ENCODE results near the gene FES. TPM values are rescaled to one million over a fixed set of nuclear protein-coding genes. Genes with fewer than 3 reads are reported as not detected.
"Not testable (repeated sequence)": the region's sequence is repeated elsewhere in the genome, so short reads cannot be mapped to it uniquely, and the experiment has no call there.

The FES gene
- total and polyA plus RNA-seq, 2 of the 13 experiments (the other 11 are each of a cell fraction or from before 2014, with no cell fraction given), result 4.0 to 9.5 TPM

DNA sequence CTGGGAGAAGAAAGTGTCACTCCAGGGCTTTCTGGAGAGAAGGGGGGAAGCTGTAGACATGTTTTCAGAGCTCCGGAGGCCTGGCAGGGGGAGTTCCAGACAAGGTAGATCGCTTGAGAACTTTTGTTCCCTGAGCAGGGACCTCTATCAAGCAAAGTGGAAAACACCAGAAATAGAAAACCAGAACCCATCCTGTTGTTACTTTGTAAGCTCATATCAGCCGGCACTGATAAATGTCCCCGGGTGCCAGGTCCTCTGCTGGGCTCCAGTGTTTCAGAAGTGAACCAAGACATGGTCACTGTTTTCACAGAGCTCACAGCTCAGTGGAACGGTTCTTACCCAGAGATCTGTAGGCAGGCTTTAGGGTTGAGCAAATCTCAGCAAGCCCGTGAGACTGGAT, 34.5 kb downstream of the FES start:
- Histone ChIP-seq H3K9me3 (ENCODE audit: low read length) (no peaks in the 10 kb centered on the region), H3K9ac (ENCODE audit: insufficient read depth, low read depth, low read length) (no peak overlapping the region), H3K27me3 (ENCODE audit: control insufficient read depth in 1 of 2, insufficient read depth in 2 of 2, low read length in 2 of 2) (no peaks in the 10 kb centered on the region), H2AFZ (ENCODE audit: low read length) (no peak overlapping the region), H3K4me1 (ENCODE audit: insufficient read depth, low read length) (peaks cover 16% of the 10 kb centered on the region), H4K20me1 (ENCODE audit: insufficient read depth, low read length) (no peaks in the 10 kb centered on the region), H3K27ac (ENCODE audit: extremely low read length, insufficient read depth, low read length) (no peak overlapping the region), H3K79me2 (ENCODE audit: insufficient read depth, low read length) (no peaks in the 10 kb centered on the region), H3K4me2 (ENCODE audit: low read depth, low read length) (no peak overlapping the region), H3K4me3 (replicated peaks in 1 of 3; ENCODE audit: insufficient read depth in 1 of 3, low read depth in 2 of 3, low read length in 3 of 3) (no peak overlapping the region), H3K36me3 (replicated peaks in 1 of 2; ENCODE audit: control insufficient read depth in 1 of 2, insufficient read depth in 2 of 2, low read length in 2 of 2) (peaks cover 26 to 62% of the 10 kb centered on the region in 2 experiments; a peak in 4 of 5 replicates)
- no peak for ATAC-seq
- BruUV-seq (replicated peaks), result no TSS peak
- no peak for FAIRE-seq
- CTCF ChIA-PET (ENCODE audit: low intra/inter-chr PET ratio, low total read pairs), result no interaction called here
- WGBS (ENCODE audit: low lambda C conversion rate), result 92% methylated on average over 2 of the region's 6 CpGs
- DNase-seq (ENCODE audit: low spot score), result no peak
- TF ChIP-seq, protein P1, sequence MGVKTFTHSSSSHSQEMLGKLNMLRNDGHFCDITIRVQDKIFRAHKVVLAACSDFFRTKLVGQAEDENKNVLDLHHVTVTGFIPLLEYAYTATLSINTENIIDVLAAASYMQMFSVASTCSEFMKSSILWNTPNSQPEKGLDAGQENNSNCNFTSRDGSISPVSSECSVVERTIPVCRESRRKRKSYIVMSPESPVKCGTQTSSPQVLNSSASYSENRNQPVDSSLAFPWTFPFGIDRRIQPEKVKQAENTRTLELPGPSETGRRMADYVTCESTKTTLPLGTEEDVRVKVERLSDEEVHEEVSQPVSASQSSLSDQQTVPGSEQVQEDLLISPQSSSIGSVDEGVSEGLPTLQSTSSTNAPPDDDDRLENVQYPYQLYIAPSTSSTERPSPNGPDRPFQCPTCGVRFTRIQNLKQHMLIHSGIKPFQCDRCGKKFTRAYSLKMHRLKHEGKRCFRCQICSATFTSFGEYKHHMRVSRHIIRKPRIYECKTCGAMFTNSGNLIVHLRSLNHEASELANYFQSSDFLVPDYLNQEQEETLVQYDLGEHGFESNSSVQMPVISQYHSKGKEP (CRISPR knock-in tag; IDR thresholded peaks at IDR 0.05), result no peak
- TF ChIP-seq ZNF562 (CRISPR knock-in tag; IDR thresholded peaks at IDR 0.05; ENCODE audit: borderline replicate concordance) (no peak), RXRA (CRISPR knock-in tag; IDR thresholded peaks at IDR 0.05) (no peak), PHF8 (CRISPR knock-in tag; IDR thresholded peaks at IDR 0.05) (no peak), ZNF549 (CRISPR knock-in tag; IDR thresholded peaks at IDR 0.05) (no peak), SPEN (CRISPR knock-in tag; IDR thresholded peaks at IDR 0.05; ENCODE audit: low read depth) (no peak), SCMH1 (CRISPR knock-in tag; IDR thresholded peaks at IDR 0.05; ENCODE audit: borderline replicate concordance) (no peak)
- intact Hi-C loops (cut with micrococcal nuclease; ENCODE audit: unreplicated experiment) (no loop called here), in situ Hi-C loops (cut with HindIII; ENCODE audit: extremely low pct_ligation_motif_present, low pct_unique_long_range_greater_than_20kb) (no loop called here)
- POLR2A ChIA-PET, result no interaction called here

- no peak for DNase-seq (ENCODE audit: low spot score)
- FAIRE-seq, result no peak
- Histone ChIP-seq H3K79me2 (ENCODE audit: insufficient read depth, low read length) (no peaks in the 10 kb centered on the region), H3K4me1 (ENCODE audit: insufficient read depth, low read length) (peaks cover 16% of the 10 kb centered on the region), H3K9me3 (ENCODE audit: low read length) (no peaks in the 10 kb centered on the region), H2AFZ (ENCODE audit: low read length) (no peak overlapping the region), H3K36me3 (replicated peaks in 1 of 2; ENCODE audit: control insufficient read depth in 1 of 2, insufficient read depth in 2 of 2, low read length in 2 of 2) (peaks cover 18 to 44% of the 10 kb centered on the region in 2 experiments; a peak in 4 of 5 replicates), H4K20me1 (ENCODE audit: insufficient read depth, low read length) (no peaks in the 10 kb centered on the region), H3K27ac (ENCODE audit: extremely low read length, insufficient read depth, low read length) (no peak overlapping the region), H3K9ac (ENCODE audit: insufficient read depth, low read depth, low read length) (no peak overlapping the region), H3K4me2 (ENCODE audit: low read depth, low read length) (no peak overlapping the region), H3K4me3 (replicated peaks in 1 of 3; ENCODE audit: insufficient read depth in 1 of 3, low read depth in 2 of 3, low read length in 3 of 3) (no peak overlapping the region), H3K27me3 (ENCODE audit: control insufficient read depth in 1 of 2, insufficient read depth in 2 of 2, low read length in 2 of 2) (no peaks in the 10 kb centered on the region)
- intact Hi-C loops (cut with micrococcal nuclease; ENCODE audit: unreplicated experiment), result no loop called here
- BruUV-seq (replicated peaks), result no TSS peak
- POLR2A ChIA-PET, result interaction anchor here (4.1 kb wide), 1 partner anchor 10 kb away, joined by 24 read pairs; the partner anchor contains the start of gene HDDC3
- CTCF ChIA-PET (ENCODE audit: low intra/inter-chr PET ratio, low total read pairs), result no interaction called here
- WGBS (ENCODE audit: low lambda C conversion rate), result 86% methylated on average over 4 of the region's 4 CpGs
- no peak for ATAC-seq
- in situ Hi-C loops (cut with HindIII; ENCODE audit: extremely low pct_ligation_motif_present, low pct_unique_long_range_greater_than_20kb), result no loop called here
- TF ChIP-seq CEBPB (IDR thresholded peaks at IDR 0.05; ENCODE audit: borderline replicate concordance, low read depth, low read length) (peak; percentile 41; the same call in 1 of the 2 replicates), POGZ (CRISPR knock-in tag; IDR thresholded peaks at IDR 0.05) (no peak)
Observed at GRCh38 chr15:90921887-90922286, 37.6 kb downstream of the FES start.

DNA sequence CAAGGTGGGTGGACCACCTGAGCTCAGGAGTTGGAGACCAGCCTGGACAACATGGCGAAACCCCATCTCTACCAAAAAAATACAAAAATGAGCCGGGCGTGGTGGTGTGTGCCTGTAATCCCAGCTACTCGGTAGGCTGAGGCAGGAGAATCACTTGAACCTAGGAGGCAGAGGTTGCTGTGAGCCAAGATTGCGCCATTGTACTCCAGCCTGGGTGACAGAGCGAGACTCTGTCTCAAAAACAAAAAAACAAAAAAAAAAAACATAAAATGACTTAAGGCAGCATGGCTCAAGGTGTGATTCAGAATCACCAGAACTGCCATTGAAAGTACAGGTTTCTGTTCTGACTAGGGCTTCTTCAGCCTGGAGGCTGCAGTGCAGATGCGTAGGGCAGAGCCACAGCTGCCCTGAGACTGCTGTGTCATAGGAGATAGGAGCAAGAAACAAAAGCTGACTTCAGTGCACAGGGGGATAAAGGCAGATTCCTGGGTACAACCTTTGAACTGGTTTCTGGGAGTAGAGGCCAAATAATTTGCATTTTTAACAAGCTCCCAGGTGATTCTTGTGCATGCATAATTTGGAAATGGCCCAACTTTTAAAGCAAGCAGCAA, 38.5 kb downstream of the FES start:
- H2AFZ ChIP-seq (ENCODE audit: low read length); intact Hi-C loops (cut with micrococcal nuclease; ENCODE audit: unreplicated experiment); H4K20me1 ChIP-seq (ENCODE audit: insufficient read depth, low read length); H3K79me2 ChIP-seq (ENCODE audit: insufficient read depth, low read length); CTCF ChIA-PET (ENCODE audit: low intra/inter-chr PET ratio, low total read pairs); in situ Hi-C loops (cut with HindIII; ENCODE audit: extremely low pct_ligation_motif_present, low pct_unique_long_range_greater_than_20kb); FAIRE-seq; H3K9me3 ChIP-seq (ENCODE audit: low read length); H3K9ac ChIP-seq (ENCODE audit: insufficient read depth, low read depth, low read length); DNase-seq (ENCODE audit: low spot score); H3K27me3 ChIP-seq (ENCODE audit: control insufficient read depth in 1 of 2, insufficient read depth in 2 of 2, low read length in 2 of 2); H3K4me3 ChIP-seq (replicated peaks in 1 of 3; ENCODE audit: insufficient read depth in 1 of 3, low read depth in 2 of 3, low read length in 3 of 3); BruUV-seq (replicated peaks): not testable (repeated sequence)
- Histone ChIP-seq H3K4me2 (ENCODE audit: low read depth, low read length) (0 out of 2 replicates have a peak overlapping the region, but pooled peaks have one; percentile 3), H3K27ac (ENCODE audit: extremely low read length, insufficient read depth, low read length) (peak overlapping the region; percentile 24), H3K4me1 (ENCODE audit: insufficient read depth, low read length) (peaks cover 16% of the 10 kb centered on the region), H3K36me3 (replicated peaks in 1 of 2; ENCODE audit: control insufficient read depth in 1 of 2, insufficient read depth in 2 of 2, low read length in 2 of 2) (peaks cover 14 to 34% of the 10 kb centered on the region in 2 experiments; a peak in 3 of 5 replicates)
- 65% methylated on average over 7 of the region's 7 CpGs for WGBS (ENCODE audit: low lambda C conversion rate)
- POLR2A ChIA-PET, result interaction anchor here (1.3 to 4.1 kb wide), 2 partner anchors 9 to 19 kb away, joined by 4 to 24 read pairs; partner anchors contain the start of gene HDDC3
- peak; percentile 79 for ATAC-seq

Measured in HepG2 (cell line).